ENCODE measurements around the gene TEX29.

TEX29 gene

GRCh38 chr13:111278743-111279652 lies 41.4 kb upstream of the TEX29 start:
- H3K27ac ChIP-seq, result no peak overlapping the region
- TF ChIP-seq ZFX (IDR thresholded peaks at IDR 0.05; ENCODE audit: borderline replicate concordance) (no peak), CTCF (IDR thresholded peaks at IDR 0.05) (no peak)

- no peak overlapping the region for H3K27ac ChIP-seq
- no peak for TF ChIP-seq CTCF (IDR thresholded peaks at IDR 0.05)
- TF ChIP-seq ZFX (IDR thresholded peaks at IDR 0.05; ENCODE audit: borderline replicate concordance), result no peak
These were observed 40.2 kb upstream of the TEX29 start for GRCh38 chr13:111280226-111280625.

- no peak overlapping the region for H3K27ac ChIP-seq
- no peak for TF ChIP-seq CTCF (IDR thresholded peaks at IDR 0.05)
- no peak for TF ChIP-seq ZFX (IDR thresholded peaks at IDR 0.05; ENCODE audit: borderline replicate concordance)
These were observed 39.5 kb upstream of the TEX29 start for GRCh38 chr13:111280681-111281585.

- H3K27ac ChIP-seq, result no peak overlapping the region
These were observed 38.6 kb upstream of the TEX29 start for GRCh38 chr13:111281751-111282311.

GRCh38 chr13:111282425-111282824 lies 38.0 kb upstream of the TEX29 start:
- no peak for TF ChIP-seq ZFX (IDR thresholded peaks at IDR 0.05; ENCODE audit: borderline replicate concordance)
- no peak for TF ChIP-seq CTCF (IDR thresholded peaks at IDR 0.05)
- H3K27ac ChIP-seq, result no peak overlapping the region

More at GRCh38 chr13:111281751-111282311, 38.6 kb upstream of the TEX29 start:
- TF ChIP-seq ZFX (IDR thresholded peaks at IDR 0.05; ENCODE audit: borderline replicate concordance), result no peak
- no peak for TF ChIP-seq CTCF (IDR thresholded peaks at IDR 0.05)

- TF ChIP-seq CTCF (IDR thresholded peaks at IDR 0.05) (no peak), ZFX (IDR thresholded peaks at IDR 0.05; ENCODE audit: borderline replicate concordance) (no peak)
- H3K27ac ChIP-seq, result no peak overlapping the region
These were observed 37.4 kb upstream of the TEX29 start for GRCh38 chr13:111282997-111283396.
